Mononuclear cell (primary cell): Measurements from ENCODE around the gene SLAMF8. TPM values are rescaled to one million over a fixed set of nuclear protein-coding genes. Genes with fewer than 3 reads are reported as not detected.

Experiments
- H3K27me3 ChIP-seq: 2 replicates; pipeline ENCODE4 v1.6.0; 2011; ENCODE audit warnings: low read length, control low read depth; ENCODE audit not compliant: insufficient read depth
- H3K4me1 ChIP-seq: 2 replicates; pipeline ENCODE4 v1.5.1; 2011; ENCODE audit warnings: mild to moderate bottlenecking, low read length, control low read depth; ENCODE audit not compliant: insufficient read depth
- H3K4me3 ChIP-seq: 2 replicates; pipeline ENCODE4 v1.5.1; 2011; ENCODE audit warnings: mild to moderate bottlenecking, low read length, moderate library complexity
- H3K9me3 ChIP-seq: 2 replicates; pipeline ENCODE4 v1.5.1; 2011; ENCODE audit warnings: low read depth, mild to moderate bottlenecking, control low read depth, low read length
- total RNA-seq: library from RNA; depleted of rRNA; stranded (reverse); fragments of >200 nt; gene quantifications from one replicate; pipeline ENCODE4 v1.2.3, GENCODE V29; 2012

Gene SLAMF8
- total RNA-seq, 1 donor: 0.84 TPM

DNA sequence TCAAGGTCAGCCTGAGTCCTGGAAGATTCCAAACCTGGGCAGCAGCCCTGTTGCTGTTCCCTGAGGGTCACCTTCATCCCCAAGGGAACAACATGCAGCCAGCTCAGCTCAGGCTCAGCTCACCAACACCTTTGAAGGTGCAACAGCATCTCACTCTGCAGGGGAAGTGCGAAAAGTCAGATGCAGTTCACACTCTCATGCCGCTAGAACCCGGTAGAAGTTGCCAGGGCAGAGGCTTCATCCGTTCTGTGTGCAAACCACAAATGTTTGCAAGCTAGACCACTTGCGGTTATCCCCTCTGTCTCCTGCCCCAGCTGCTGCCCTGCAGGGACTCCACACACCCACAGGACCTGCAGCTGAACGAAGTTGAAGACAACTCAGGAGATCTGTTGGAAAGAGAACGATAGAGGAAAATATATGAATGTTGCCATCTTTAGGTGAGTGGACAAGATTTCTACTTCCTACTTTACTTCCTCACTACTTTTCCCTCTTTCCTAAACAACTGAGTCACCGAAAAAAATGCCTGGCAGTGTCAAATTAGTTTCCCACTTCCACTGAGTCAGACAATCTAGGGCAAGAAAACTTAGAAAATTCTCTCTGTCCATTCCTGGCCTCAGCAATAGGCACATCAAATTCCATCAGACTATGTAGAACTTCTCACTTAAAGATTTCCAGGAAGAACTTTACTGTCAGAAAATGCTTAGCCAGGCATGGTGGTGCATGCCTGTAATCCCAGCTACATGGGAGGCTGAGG is 26.3 kb upstream of the SLAMF8 start:
- Histone ChIP-seq H3K4me3 (peak overlapping the region; percentile 24), H3K4me1 (peaks cover 36% of the 10 kb centered on the region), H3K27me3 (no peaks in the 10 kb centered on the region), H3K9me3 (no peaks in the 10 kb centered on the region)

DNA sequence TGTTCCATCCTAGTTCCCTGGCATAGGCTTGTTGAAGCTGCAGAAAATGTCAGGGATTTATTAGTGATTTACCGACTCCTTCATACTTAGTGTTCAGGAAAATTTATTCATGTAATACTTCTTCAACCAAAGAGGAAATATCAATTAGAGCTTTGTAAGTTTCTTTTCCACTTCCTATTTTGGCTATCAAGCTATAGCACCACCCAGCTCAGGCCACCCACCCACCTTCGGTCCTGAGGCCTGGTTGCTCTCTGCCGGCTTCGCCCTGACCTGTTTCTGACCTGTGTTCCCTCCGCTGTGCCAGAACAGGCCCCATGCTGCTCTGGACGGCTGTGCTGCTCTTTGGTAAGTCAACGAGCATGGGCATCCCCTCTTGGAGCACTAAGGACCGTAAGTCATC is 24.6 kb upstream of the SLAMF8 start, which contains the start of gene FCRL6:
FCRL6 (plus strand) TSS at position 250 of the 400 bp plus-strand sequence; CDS start at position 315, 65 bp downstream.
- peak within 1 kb of the TSS; percentile 19 for H3K4me3 ChIP-seq
- no peaks in the 10 kb centered on the region for H3K9me3 ChIP-seq
- no peaks in the 10 kb centered on the region for H3K27me3 ChIP-seq
- H3K4me1 ChIP-seq: peaks cover 36% of the 10 kb centered on the region

DNA sequence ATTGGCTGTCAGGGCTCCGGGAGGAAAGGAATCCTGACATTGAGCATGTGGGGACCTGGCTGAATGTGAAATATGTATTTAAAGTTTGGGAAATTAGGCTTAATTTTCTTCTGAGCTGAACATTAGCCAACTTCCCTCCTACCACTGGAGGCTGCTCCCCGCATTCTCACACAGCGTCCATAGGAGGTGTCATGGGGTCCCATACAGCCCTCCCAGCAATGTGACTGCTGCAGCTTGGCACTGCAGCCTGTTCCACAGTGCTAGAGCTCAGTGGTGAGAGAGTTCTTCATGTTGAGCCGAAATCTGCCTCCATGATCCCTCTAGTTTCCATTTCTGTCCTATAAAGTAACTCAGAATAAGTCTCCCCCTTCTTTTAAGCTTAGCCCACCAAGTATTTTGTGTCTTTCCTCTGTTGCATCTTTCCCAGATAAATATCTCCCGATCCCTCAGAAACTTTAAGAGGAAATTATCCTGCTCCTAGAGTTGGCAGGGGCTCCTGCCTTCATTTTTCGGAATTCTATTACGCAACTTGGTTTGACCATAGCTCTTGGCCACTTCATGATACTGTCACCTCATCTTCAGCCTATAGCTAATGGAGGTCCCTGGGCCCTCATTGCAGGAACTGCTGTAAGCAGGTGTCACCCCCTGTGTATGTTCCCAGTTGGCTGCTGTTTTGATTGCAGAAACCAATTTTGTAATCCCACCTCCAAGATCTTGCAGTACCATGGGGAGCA is 22.6 kb upstream of the SLAMF8 start:
- H3K9me3 ChIP-seq: no peaks in the 10 kb centered on the region
- peaks cover 33% of the 10 kb centered on the region for H3K4me1 ChIP-seq
- no peaks in the 10 kb centered on the region for H3K27me3 ChIP-seq
- peak overlapping the region; percentile 5 for H3K4me3 ChIP-seq

DNA sequence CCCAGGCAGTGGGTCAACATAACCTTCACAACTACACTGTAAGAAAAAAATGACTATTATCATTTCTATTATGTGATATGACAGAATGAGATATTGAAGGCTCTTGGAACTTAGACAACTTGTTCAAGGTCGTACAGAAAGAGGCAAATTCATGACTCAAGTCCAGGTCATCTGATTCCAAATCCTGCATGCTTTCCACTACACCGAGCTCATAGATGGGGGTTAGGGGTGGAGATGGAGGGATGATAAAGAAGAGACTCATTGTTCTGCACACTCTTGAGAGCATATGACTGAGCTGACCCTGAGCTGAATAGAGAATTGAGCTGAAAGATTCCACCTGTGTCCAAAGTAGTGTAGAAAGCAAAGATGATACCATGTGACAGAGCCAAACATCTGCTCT is 21.7 kb upstream of the SLAMF8 start:
- Histone ChIP-seq H3K27me3 (no peaks in the 10 kb centered on the region), H3K9me3 (no peaks in the 10 kb centered on the region), H3K4me1 (peaks cover 27% of the 10 kb centered on the region), H3K4me3 (no peak overlapping the region)

DNA sequence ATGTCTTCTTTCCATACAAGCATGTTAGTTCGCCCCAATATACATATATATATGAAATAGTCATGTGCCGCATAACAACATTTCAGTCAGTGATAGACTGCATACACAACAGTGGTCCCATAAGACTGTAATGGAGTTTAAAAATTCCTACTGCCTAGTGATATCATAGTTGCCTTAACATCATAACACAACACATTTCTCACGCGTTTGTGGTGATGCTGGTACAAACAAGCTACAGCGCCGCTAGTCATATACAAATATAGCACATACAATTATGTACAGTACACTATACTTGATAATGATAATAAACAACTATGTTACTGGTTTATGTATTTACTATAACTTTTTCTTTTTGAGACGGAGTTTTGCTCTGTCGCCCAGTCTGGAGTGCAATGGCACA is 10.7 kb upstream of the SLAMF8 start:
- no peaks in the 10 kb centered on the region for H3K9me3 ChIP-seq
- no peaks in the 10 kb centered on the region for H3K27me3 ChIP-seq
- no peaks in the 10 kb centered on the region for H3K4me1 ChIP-seq
- H3K4me3 ChIP-seq: no peak overlapping the region

DNA sequence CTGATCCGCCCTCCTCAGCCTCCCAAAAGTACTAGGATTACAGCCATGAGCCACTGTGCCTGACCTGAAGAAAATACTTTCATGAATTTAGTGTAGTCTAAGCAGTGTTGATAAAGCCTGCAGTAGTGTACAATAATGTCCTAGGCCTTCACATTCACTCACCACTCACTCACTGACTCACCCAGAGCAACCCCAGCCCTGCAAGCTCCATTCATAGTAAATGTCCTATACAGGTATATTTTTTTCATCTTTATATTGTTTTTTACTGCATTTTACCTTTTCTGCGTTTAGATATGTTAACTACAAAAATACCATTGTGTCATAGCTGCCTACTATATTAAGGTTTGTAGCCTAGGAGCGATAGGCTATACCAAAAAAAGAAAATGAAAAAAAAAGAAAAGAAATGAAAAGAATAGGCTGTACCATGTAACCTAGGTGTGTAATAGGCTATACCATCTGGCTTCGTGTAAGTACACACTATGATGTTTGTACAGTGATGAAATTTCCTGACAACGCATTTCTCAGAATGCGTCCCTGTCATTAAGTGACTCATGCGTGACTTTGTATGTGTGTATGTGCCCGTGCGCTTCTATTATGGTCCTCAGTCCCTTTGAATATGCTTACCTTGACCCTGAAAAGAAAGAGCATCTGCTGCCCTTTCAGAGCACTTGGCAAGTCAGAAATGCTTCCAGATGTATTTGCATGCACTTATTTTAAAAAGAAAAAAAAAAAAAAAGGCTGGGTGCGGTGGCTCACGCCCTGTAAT is 9.2 kb upstream of the SLAMF8 start:
- Histone ChIP-seq H3K27me3 (no peaks in the 10 kb centered on the region), H3K4me3 (no peak overlapping the region), H3K9me3 (no peaks in the 10 kb centered on the region), H3K4me1 (no peaks in the 10 kb centered on the region)

DNA sequence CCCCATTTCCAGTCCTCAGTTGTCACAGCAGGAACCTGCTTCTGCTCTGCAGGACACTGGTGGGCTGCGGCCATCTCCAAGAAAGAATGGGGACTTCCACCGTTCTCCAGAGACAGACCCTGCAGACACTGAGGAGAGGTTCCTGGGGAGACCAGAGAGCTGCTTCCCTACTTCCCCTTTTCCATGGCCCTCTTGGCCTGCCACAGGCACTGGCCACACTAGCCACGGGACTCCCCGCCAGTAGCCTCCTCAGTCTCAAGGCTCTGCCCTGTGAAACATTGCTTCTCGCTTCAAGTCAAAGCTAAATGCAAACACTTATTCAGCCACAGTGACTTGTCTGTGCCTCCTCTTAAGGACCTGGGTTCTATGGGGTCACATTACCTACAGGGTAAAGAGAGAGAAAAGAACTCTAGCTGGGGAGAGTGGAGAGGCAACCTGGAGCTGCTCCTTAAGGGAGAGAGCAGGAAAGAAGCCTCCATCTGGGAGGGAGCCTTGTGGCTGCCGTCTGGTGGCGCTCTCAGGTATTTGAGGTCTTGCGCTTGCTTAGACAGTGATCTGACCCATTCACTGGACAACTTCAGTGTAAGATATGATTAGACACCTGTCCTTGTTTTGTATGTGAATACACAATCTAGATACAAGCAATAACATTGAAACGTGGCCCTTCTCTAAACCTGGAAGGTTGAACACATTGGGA is 5.4 kb upstream of the SLAMF8 start:
- Histone ChIP-seq H3K27me3 (no peaks in the 10 kb centered on the region), H3K4me1 (peaks cover 18% of the 10 kb centered on the region), H3K4me3 (no peak overlapping the region), H3K9me3 (no peaks in the 10 kb centered on the region)

DNA sequence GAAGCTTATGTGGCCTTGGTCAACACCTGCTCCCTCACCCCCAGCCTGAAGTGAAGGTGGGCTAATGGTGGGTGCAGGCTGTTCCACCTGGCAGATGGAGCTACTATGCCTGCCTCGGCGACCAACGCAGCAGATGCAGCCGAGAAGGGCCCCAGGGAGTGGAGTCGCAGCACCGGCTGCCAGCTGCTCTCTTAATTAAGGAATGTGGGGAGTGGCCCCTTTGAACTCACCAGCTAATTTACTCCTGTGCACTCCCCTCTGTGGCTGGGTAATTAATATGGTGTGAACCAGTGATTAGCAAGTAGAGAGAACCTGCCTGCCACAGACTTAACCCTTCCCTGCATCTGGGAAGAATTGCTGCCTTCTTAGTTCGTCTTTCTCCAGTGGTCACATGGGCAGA is 3.3 kb upstream of the SLAMF8 start:
- Histone ChIP-seq H3K4me1 (peaks cover 39% of the 10 kb centered on the region), H3K27me3 (no peaks in the 10 kb centered on the region), H3K4me3 (no peak overlapping the region), H3K9me3 (no peaks in the 10 kb centered on the region)

DNA sequence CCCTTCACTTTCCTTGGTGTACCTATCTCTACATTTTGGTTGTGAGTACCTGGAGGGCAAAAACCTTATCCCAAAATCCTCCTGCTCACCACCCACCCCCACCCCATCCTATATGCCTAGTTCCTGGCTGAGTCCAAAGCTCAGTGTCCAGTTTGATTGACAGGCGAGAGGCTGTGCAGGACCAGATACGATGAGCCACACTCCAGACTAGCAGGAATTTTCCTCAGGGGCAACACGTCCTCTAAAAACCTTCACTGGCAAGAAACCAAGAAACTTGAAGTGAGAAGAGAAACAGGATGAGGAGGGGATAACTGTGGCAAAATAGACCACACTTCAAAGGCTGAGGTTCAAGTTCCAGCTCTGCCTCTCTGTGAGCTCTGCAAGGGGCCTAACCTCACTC is 1.1 kb upstream of the SLAMF8 start:
- Histone ChIP-seq H3K27me3 (no peaks in the 10 kb centered on the region), H3K4me1 (peaks cover 55% of the 10 kb centered on the region), H3K9me3 (no peaks in the 10 kb centered on the region), H3K4me3 (no peak overlapping the region)

DNA sequence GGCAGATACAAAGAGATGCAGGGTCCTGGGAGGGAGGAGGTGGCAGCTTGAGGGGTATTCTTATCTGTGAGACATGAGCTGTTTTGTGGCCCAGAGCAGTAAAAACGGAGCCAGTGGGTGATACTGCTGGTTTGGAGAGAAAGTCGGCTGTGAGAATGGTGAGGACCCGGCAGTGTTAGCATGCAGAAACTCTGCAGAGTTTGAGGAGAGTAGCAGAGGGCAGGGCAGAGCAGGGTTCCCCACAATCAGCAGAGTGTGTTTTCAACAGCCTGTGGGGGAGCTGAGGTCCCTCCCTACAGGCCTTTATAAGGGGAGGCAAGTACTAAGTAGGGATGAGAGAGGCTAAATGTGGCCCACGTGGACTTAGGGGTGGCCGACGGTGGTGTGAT is 423 bp downstream of the SLAMF8 start:
- peaks cover 55% of the 10 kb centered on the region for H3K4me1 ChIP-seq

DNA sequence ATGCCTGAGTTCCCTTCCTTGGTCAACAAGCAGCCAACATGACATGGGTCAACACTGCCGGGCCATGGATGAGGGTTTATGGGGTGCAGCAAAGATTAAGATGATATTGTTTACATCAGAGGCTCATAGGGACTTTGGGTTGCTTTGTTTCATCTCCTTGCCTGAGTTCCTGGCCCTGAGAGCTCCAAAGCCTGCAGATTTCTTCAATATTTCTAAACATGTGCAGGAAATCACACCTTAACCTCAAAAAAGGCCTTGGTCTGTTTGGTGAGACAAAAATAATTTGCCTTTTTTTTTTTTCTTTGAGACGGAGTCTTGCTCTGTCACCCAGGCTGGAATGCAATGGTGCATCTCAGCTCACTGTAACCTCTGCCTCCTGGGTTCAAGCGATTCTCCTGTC is 876 bp downstream of the SLAMF8 start:
- H3K4me1 ChIP-seq: peaks cover 55% of the 10 kb centered on the region
- H3K4me3 ChIP-seq: no peak overlapping the region
- no peaks in the 10 kb centered on the region for H3K27me3 ChIP-seq
- no peaks in the 10 kb centered on the region for H3K9me3 ChIP-seq

More for the DNA sequence above, 423 bp downstream of the SLAMF8 start:
- H3K27me3 ChIP-seq: no peaks in the 10 kb centered on the region
- H3K4me3 ChIP-seq: no peak overlapping the region
- no peaks in the 10 kb centered on the region for H3K9me3 ChIP-seq

DNA sequence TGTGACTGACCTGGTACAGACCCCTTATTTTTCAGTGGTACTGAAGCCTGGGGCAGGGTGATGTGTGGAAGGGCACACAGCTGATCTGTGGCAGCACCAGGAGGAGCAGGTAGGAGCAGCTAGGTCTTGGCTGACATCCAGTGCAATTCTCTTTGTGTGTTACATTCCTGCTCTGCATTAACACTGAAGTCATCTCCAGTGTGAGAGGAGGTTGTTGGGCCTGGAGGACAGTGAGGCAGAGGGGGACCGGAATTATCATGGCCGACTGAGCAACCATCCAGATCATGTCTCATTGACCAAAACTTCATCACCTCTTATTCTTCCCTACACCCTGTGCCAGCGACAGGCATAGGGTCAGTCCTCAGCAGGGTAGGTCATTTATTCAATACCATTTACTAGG is 1.5 kb downstream of the SLAMF8 start:
- peaks cover 55% of the 10 kb centered on the region for H3K4me1 ChIP-seq
- H3K27me3 ChIP-seq: no peaks in the 10 kb centered on the region
- no peak overlapping the region for H3K4me3 ChIP-seq
- no peaks in the 10 kb centered on the region for H3K9me3 ChIP-seq

DNA sequence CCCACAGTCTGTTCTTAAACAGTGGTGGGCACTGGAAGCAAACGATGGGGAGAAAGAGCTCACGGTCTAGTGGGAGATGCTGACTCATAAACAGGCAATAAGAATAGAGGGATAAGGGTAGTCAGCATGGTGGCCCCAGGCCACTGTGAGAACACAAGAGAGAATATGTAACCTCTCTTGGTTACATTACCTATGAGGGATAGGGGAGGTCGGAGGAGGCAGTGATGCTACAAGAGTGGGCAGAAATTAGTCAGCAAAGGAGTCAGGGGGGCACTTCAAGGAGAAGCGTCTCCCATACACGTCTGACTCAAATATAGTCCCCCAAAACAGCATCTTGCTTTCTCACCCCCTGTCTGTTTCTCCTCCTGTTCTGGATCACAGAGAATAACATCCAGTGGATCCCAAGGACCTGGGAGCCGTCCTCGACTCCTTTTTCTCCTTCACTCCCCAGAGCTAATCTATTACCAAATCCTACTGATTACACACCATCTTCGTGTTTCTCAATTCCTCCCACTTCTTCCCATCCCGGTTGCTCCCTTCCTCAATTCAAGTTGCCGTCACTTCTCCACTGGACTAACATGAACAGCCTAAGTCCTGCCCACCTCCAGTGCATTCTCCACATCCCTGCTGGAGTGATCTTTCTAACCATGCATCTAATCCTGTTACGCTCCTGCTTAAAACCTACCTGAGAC is 2.1 kb downstream of the SLAMF8 start:
- H3K4me3 ChIP-seq: no peak overlapping the region
- H3K4me1 ChIP-seq: peaks cover 55% of the 10 kb centered on the region
- H3K27me3 ChIP-seq: no peaks in the 10 kb centered on the region
- H3K9me3 ChIP-seq: no peaks in the 10 kb centered on the region

DNA sequence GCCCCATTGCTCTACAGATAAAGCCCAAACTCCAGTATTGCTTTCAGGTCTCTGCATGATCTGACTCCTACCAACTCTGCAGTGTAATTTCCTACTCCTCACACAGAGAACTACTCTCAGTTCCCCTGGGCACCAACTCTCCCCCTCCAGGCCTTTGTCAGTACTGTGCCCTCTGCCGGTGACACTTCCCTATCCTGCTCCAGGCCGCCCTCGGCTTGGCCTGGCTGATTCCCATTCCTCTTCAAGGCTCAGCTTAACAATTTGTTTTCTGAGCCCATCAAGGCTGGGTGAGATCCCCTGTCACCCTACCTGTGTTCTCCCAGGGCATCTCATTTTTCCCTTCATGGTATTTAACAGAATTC is 2.6 kb downstream of the SLAMF8 start:
- no peaks in the 10 kb centered on the region for H3K9me3 ChIP-seq
- no peak overlapping the region for H3K4me3 ChIP-seq
- peaks cover 55% of the 10 kb centered on the region for H3K4me1 ChIP-seq
- H3K27me3 ChIP-seq: no peaks in the 10 kb centered on the region
